ENCODE measurements around the gene WNT9B.

GRCh38 chr17:46802800-46803199, 48.6 kb upstream of the WNT9B start:
- TF ChIP-seq CREB1 (CRISPR knock-in tag; IDR thresholded peaks at IDR 0.05; ENCODE audit: low read depth) = no peak
- no peak for TF ChIP-seq EZH2phosphoT487 (IDR thresholded peaks at IDR 0.05; ENCODE audit: unreplicated experiment)
- no peak for TF ChIP-seq JUNB (IDR thresholded peaks at IDR 0.05; ENCODE audit: unreplicated experiment)
- TF ChIP-seq CTCF (conservative IDR thresholded peaks at IDR 0.05; ENCODE audit: low read depth in 2 of 2) = no peak
- TF ChIP-seq POLR2AphosphoS5 (IDR thresholded peaks at IDR 0.05; ENCODE audit: low read depth) = no peak
- no peak for TF ChIP-seq EZH2 (IDR thresholded peaks at IDR 0.05; ENCODE audit: low read depth, unreplicated experiment)
- TF ChIP-seq, protein P1, sequence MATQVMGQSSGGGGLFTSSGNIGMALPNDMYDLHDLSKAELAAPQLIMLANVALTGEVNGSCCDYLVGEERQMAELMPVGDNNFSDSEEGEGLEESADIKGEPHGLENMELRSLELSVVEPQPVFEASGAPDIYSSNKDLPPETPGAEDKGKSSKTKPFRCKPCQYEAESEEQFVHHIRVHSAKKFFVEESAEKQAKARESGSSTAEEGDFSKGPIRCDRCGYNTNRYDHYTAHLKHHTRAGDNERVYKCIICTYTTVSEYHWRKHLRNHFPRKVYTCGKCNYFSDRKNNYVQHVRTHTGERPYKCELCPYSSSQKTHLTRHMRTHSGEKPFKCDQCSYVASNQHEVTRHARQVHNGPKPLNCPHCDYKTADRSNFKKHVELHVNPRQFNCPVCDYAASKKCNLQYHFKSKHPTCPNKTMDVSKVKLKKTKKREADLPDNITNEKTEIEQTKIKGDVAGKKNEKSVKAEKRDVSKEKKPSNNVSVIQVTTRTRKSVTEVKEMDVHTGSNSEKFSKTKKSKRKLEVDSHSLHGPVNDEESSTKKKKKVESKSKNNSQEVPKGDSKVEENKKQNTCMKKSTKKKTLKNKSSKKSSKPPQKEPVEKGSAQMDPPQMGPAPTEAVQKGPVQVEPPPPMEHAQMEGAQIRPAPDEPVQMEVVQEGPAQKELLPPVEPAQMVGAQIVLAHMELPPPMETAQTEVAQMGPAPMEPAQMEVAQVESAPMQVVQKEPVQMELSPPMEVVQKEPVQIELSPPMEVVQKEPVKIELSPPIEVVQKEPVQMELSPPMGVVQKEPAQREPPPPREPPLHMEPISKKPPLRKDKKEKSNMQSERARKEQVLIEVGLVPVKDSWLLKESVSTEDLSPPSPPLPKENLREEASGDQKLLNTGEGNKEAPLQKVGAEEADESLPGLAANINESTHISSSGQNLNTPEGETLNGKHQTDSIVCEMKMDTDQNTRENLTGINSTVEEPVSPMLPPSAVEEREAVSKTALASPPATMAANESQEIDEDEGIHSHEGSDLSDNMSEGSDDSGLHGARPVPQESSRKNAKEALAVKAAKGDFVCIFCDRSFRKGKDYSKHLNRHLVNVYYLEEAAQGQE (IDR thresholded peaks at IDR 0.05; ENCODE audit: unreplicated experiment) = no peak
- TF ChIP-seq STAT1 (IDR thresholded peaks at IDR 0.05; ENCODE audit: unreplicated experiment) = no peak

Measured in GM23338 (cell line).